ENCODE data around the gene DCDC2C. TPM values are rescaled to one million over a fixed set of nuclear protein-coding genes. Genes with fewer than 3 reads are reported as not detected.

Gene DCDC2C
- total and polyA plus RNA-seq, 2 donors (not counting 3 experiments of a cell fraction or from before 2014, with no cell fraction given) = not detected

DNA sequence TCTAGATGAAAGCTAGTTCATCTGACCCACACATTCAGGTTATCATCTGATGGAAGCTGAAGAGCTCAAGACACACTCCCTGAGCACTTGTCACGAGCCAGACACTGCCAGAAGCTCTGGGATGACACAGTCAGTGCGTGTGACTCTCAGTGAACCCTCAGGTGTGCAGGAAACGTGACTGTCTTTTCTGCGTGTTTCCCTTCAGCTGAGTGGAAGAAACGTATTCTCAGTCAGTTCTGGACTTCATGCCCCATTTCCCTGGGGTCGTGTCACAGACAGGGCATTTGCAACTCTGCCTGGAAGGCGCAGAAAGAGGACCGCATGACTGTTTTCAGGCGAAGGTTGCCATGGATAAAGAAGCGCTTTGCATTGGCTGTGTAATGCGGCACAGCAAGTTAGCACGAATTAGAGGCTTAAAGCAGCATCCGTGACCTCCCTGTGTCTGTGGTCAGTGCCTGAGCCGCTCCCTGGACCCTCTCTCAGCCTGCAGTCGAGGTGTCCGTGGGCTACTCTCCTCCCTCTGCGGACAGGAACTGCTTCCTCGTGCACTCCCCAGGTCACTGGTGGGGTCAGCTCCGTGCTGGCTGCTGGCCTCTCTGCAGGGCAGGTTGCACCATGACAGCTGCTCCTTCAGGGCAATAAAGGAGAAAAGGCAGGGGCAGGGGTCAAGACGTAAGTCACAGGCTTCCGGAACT is 48.7 kb upstream of the DCDC2C start:
- BruUV-seq (replicated peaks) = no TSS peak
- Histone ChIP-seq H3K36me3 (ENCODE audit: control insufficient read depth in 2 of 2, extremely low read depth in 1 of 2, insufficient read depth in 2 of 2, low read length in 2 of 2) (no peaks in the 10 kb centered on the region), H3K9ac (replicated peaks; ENCODE audit: extremely low read depth, insufficient read depth, low read length) (no peak overlapping the region), H3K4me2 (ENCODE audit: insufficient read depth, low read length) (no peak overlapping the region), H2AFZ (ENCODE audit: low read depth, low read length) (no peak overlapping the region), H3K4me3 (replicated peaks in 1 of 3; ENCODE audit: insufficient read depth in 1 of 3, low read depth in 1 of 3, low read length in 3 of 3) (no peak overlapping the region), H3K27ac (ENCODE audit: insufficient read depth, low read depth, low read length) (no peak overlapping the region), H3K79me2 (ENCODE audit: control insufficient read depth, insufficient read depth, low read length) (no peaks in the 10 kb centered on the region), H3K4me1 (ENCODE audit: control insufficient read depth, extremely low read depth, insufficient read depth, low read length) (peaks cover 2% of the 10 kb centered on the region), H3K9me1 (replicated peaks; ENCODE audit: control insufficient read depth, extremely low read depth, insufficient read depth, low read length) (no peaks in the 10 kb centered on the region), H3K27me3 (ENCODE audit: control insufficient read depth in 2 of 2, insufficient read depth in 2 of 2, low read length in 2 of 2) (no peaks in the 10 kb centered on the region), H3K9me3 (replicated peaks; ENCODE audit: control insufficient read depth, insufficient read depth, low read length) (no peaks in the 10 kb centered on the region), H4K20me1 (replicated peaks; ENCODE audit: control insufficient read depth, extremely low read depth, insufficient read depth, low read length) (no peaks in the 10 kb centered on the region)
- DNase-seq (ENCODE audit: low read depth, low spot score) (no peak), FAIRE-seq (no peak)
- ChIA-PET CTCF (interaction anchor here (4.1 kb wide), 1 partner anchor 231 kb away, joined by 41 read pairs; no protein-coding TSS in a partner anchor), POLR2A (no interaction called here)
- dilution Hi-C loops (cut with MboI; ENCODE audit: extremely low pct_ligation_motif_present, low sequenced_read_pairs) (no loop called here), intact Hi-C loops (cut with micrococcal nuclease) (loop anchor here (5.0 kb wide), 2 partner anchors 77 to 352 kb away; partner anchors contain the start of gene RPS7)
- TF ChIP-seq MYC (IDR thresholded peaks at IDR 0.05; ENCODE audit: low read depth, low read length) (no peak), EZH2 (IDR thresholded peaks at IDR 0.05; ENCODE audit: borderline replicate concordance, low read depth, low read length, severe bottlenecking) (no peak), POLR2A (IDR thresholded peaks at IDR 0.05; ENCODE audit: low read depth, low read length) (no peak)

DNA sequence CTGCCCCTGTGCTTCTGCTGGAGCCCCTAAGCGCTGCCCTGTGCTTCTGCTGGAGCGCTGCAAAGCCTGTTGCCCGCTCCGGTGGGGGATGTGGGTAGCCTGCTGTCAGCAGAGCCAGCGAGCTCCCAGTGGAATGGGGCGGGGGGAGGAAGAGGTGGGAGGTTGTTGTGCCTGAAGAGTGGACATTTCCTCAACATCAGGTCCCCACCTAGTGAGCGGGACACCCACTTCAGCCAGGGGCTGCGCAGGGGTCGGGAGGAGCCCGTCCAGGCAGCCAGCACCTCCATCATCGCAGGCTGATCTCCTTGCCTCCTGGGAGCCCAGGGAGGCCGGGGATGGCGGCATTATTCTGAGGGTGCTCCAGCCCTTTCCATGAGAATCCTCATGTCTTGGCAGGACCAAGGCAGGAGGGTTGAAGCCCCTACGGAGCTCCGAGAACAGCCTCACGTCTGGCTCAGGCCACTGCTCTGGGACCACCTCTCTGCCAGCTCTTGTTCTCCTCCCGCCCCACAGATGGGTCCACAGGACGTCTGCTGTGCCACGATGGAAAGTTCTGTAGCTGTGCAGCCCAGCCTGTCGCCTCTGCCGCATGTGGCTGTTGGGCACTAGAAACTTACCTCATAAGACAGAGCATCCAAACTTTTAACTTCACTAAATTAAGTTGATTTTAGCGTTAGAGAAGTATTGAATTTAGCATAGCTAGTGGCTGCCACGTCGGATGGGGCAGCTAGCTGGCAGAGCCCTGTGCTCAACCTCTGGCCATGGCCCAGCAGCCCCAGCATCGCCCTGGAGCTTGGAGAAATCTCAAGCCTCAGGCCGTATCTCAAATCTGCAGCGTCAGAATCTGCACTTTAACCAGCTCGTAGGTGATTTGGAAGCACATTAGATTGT is 47.3 kb upstream of the DCDC2C start:
- no peak overlapping the region for H3K9ac ChIP-seq (replicated peaks; ENCODE audit: extremely low read depth, insufficient read depth, low read length)
- no peak for FAIRE-seq
- H3K4me3 ChIP-seq (replicated peaks in 1 of 3; ENCODE audit: insufficient read depth in 1 of 3, low read depth in 1 of 3, low read length in 3 of 3) = no peak overlapping the region
- no peaks in the 10 kb centered on the region for H3K9me3 ChIP-seq (replicated peaks; ENCODE audit: control insufficient read depth, insufficient read depth, low read length)
- ChIA-PET CTCF (interaction anchor here (1.1 kb wide), 1 partner anchor 9 kb away, joined by 3 read pairs; no protein-coding TSS in a partner anchor), POLR2A (no interaction called here)
- intact Hi-C loops (cut with micrococcal nuclease) (no loop called here), dilution Hi-C loops (cut with MboI; ENCODE audit: extremely low pct_ligation_motif_present, low sequenced_read_pairs) (no loop called here)
- no peak overlapping the region for H3K4me2 ChIP-seq (ENCODE audit: insufficient read depth, low read length)
- H3K36me3 ChIP-seq (ENCODE audit: control insufficient read depth in 2 of 2, extremely low read depth in 1 of 2, insufficient read depth in 2 of 2, low read length in 2 of 2) = no peaks in the 10 kb centered on the region
- no peaks in the 10 kb centered on the region for H3K27me3 ChIP-seq (ENCODE audit: control insufficient read depth in 2 of 2, insufficient read depth in 2 of 2, low read length in 2 of 2)
- no peak overlapping the region for H3K27ac ChIP-seq (ENCODE audit: insufficient read depth, low read depth, low read length)
- TF ChIP-seq JUN (IDR thresholded peaks at IDR 0.05; ENCODE audit: borderline replicate concordance, insufficient read depth, insufficient read length, low read depth) = no peak
- TF ChIP-seq POLR2AphosphoS5 (IDR thresholded peaks at IDR 0.05; ENCODE audit: insufficient read depth, low read depth, low read length) = no peak
- TF ChIP-seq, protein P1, sequence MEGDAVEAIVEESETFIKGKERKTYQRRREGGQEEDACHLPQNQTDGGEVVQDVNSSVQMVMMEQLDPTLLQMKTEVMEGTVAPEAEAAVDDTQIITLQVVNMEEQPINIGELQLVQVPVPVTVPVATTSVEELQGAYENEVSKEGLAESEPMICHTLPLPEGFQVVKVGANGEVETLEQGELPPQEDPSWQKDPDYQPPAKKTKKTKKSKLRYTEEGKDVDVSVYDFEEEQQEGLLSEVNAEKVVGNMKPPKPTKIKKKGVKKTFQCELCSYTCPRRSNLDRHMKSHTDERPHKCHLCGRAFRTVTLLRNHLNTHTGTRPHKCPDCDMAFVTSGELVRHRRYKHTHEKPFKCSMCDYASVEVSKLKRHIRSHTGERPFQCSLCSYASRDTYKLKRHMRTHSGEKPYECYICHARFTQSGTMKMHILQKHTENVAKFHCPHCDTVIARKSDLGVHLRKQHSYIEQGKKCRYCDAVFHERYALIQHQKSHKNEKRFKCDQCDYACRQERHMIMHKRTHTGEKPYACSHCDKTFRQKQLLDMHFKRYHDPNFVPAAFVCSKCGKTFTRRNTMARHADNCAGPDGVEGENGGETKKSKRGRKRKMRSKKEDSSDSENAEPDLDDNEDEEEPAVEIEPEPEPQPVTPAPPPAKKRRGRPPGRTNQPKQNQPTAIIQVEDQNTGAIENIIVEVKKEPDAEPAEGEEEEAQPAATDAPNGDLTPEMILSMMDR (IDR thresholded peaks at IDR 0.05; ENCODE audit: extremely low read depth in 1 of 2, insufficient read depth in 1 of 2, low read depth in 1 of 2, low read length in 2 of 2) = no peak
- DNase-seq (ENCODE audit: low read depth, low spot score) = no peak
- no peaks in the 10 kb centered on the region for H4K20me1 ChIP-seq (replicated peaks; ENCODE audit: control insufficient read depth, extremely low read depth, insufficient read depth, low read length)
- H2AFZ ChIP-seq (ENCODE audit: low read depth, low read length) = no peak overlapping the region
- H3K4me1 ChIP-seq (ENCODE audit: control insufficient read depth, extremely low read depth, insufficient read depth, low read length) = peaks cover 2% of the 10 kb centered on the region
- H3K9me1 ChIP-seq (replicated peaks; ENCODE audit: control insufficient read depth, extremely low read depth, insufficient read depth, low read length) = no peaks in the 10 kb centered on the region
- no peaks in the 10 kb centered on the region for H3K79me2 ChIP-seq (ENCODE audit: control insufficient read depth, insufficient read depth, low read length)
- no TSS peak for BruUV-seq (replicated peaks)
